GM21447 (cell line): ENCODE results near the gene ZNF563.
A peak's percentile ranks its signal among the peaks of the same experiment; 100 is the strongest.

Source experiments
- ATAC-seq: cut with Tn5 transposase; IDR thresholded peaks from one replicate; pipeline ENCODE4 v1.9.1; 2021; ENCODE audit not compliant: unreplicated experiment

ZNF563 gene

DNA sequence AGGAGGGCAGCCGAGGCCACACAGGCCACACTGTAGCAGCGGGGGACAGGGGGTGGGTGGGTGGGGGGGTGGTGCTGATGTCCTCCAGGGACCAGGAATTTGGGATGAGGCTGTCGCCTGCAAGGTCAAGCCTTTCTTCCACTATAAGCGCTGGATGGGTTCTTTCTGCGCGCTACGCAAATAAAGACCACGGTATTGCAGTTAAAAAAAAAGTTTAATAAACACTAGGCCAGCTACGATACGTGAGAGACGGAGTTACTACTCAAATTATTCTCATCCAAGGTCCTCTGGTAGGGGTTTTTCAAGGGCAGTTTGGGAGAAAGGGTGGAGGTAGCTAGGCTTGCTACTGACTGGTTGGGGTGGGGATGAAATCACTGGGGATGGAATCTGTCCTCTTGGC lies 38.2 kb downstream of the ZNF563 start:
- ATAC-seq, result no peak

DNA sequence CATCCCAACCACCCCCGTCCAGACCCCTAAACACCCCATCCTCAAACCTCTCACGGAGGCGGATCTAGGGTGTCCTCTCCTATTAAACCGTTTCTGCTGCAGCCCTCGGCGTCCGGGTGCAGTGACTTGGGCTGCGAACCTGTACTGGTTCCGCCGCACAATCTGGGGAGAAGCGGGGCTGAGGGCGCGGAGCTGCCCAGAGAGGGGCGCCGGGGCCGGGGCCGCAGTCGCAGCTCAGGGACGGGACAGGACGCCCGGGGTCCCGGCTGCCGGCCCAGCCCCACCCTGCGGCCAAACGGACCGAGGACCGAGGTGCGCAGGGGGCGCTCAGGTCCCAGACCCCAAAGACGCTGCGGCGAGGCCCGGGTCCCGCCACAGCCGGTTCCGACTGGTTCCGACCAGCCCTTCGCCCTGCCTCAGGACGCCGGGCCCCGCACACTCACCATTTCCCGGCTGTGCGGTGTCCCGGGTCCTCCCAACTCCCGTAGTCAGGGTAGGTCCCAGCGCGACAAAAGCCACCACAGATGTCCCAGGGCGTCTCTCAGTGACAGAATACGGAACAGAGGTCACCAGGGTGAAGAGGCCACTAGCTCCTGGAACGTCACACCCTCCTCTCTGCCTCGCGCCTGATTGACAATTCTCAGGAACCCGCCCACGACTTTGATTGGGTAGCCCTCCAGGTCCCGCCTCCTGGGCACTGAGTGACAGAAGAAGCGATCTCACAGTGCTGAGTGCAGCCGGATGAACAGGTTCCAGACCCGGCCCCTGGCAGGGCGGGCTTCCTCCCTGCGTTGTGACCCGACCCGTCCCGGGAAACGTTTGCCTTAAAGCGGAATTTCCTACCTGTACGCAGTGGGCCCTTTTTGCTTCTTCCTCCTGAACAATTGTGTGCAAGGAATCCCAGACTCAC lies 38.9 kb downstream of the ZNF563 start, which contains the start of gene ZNF44:
ZNF44 (minus strand) TSS at position 635 of the 910 bp plus-strand sequence; CDS start at position 446, 189 bp downstream.
- peak; percentile 95 for ATAC-seq

DNA sequence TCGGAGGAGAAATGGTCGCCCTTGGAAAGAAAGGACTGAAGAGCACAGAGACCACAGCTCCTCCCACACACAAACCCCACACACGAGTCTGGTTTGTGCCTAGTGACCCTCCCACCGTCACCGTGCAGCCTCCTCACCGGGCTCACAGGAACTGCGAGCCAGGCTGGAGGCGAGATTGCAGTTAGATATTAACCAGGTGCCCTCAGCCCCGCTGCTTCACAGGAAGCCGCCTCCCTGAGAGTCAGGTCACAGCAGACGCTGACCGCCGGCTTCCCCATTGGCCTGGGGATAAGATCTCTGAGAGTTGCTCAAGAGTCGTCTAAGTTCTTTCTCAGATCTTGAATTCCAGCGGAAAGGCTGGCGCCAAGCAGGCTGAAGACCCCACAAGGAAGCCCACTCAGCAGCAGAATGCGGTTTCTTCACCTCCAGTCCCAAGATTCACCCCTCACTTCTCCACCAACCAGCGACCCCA lies 39.6 kb downstream of the ZNF563 start:
- peak; percentile 42 for ATAC-seq

DNA sequence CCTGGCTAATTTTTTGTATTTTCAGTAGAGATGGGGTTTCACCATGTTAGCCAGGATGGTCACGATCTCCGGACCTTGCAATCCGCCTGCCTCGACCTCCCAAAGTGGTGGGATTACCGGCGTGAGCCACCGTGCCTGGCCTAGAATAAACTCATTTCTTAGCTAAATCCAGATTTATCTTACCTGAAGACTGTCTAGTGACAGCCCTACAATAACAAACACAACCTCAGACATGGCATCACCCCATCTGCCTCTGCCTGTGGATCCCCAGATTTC lies 43.7 kb downstream of the ZNF563 start:
- no peak for ATAC-seq

DNA sequence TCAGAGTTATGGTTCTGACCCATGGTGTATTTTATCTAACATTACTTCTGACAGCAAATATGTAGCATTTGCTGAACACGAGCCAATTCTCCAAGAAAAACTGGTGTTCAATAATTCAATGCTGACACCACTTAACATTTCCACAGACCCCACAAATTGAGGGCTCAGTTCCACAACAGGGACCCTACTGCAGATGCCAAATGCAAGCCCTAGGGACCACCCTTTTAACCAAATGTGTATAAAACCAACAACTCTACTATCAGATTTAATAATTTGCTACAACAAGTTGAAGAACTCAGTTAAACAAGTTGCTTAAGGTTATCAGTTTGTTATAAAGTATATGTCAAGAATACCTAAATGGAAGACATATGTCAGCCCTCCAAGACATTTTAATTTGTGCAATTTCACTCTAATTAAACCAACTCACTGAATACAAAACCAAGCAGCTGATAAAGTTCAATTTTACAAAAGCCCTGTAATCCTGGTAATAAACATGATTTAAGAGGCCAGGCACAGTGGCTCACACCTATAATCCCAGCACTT lies 45.4 kb downstream of the ZNF563 start:
- no peak for ATAC-seq

DNA sequence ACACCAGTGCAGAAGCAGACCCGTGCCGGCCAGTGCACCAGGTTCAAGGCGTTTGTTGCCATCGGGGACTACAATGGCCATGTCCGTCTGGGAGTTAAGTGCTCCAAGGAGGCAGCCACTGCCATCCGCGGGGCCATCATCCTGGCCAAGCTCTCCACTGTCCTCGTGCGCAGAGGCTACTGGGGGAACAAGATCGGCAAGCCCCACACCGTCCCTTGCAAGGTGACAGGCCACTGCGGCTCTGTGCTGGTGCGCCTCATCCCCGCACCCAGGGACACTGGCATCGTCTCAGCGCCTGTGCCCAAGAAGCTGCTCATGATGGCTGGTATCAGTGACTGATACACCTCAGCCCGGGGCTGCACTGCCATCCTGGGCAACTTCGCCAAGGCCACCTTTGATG lies 48.8 kb downstream of the ZNF563 start:
- no peak for ATAC-seq

DNA sequence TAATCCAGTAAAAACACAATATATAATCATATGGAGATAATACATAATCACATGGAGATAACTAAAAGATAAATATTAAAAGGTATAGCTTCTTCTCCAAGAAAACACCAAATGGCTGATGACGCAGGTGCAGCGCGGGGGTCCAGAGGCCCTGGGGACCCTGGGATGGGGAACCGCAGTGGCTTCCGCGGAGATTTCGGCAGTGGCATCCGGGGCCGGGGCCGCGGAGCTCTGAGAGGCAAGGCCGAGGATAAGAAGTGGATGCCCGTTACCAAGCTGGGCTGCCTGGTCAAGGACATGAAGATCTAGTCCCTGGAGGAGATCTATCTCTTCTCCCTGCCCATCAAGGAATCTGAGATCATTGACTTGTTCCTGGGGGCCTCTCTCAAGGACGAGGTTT lies 49.2 kb downstream of the ZNF563 start:
- no peak for ATAC-seq

DNA sequence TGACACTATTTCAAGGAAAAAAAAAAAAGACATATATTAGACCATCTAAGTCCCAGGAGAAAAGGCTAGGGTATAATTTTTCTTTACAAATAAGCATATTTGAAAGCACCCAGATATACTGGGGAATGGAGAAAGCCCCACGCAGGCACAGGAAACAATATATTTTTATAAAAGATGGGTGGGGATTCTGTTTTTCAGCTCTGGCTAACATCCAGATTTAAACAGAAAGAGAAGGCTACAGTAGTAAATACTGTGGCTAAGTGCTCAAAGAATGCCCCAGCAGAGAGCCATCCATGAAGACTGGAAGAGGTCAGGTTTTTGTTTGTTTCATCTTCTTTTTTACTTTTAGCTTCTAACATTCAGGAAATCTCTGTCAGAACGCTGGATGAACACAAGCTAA lies 54.7 kb downstream of the ZNF563 start:
- no peak for ATAC-seq

DNA sequence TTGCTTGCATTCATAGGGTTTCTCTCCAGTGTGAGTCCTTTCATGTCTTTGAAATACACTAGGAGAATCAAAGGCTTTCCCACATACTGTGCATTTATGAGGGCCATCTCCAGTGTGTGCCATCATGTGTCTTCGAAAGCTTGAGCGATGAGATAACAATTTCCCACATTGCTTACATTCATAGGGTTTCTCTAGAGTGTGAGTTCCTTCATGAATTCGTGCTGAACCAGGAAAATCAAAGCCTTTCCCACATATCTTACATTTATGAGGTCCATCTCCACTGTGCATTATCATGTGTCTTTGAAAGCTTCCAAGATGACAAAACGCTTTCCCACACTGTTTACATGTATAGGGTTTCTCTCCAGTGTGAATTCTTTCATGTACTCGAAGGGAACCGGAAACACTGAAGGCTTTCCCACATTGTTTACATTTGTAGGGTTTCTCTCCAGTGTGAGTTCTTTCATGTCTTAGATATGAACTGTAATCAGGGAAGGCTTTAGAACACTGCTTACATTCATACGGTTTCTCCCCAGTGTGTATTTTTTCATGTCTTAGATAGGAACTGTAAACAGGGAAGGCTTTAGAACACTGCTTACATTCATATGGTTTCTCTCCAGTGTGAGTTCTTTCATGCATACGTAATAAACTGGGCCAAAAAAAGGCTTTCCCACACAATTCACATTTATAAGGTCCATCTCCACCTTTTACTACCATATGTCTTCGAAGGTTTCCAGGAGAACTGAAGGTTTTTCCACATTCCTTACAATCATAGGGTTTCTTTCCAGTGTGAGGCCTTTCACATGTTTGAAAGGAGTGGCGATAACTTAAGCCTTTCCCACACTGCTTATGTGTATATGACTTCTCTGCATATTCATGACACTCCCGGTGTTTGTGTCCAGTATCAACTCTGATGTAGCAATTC lies 60.2 kb downstream of the ZNF563 start:
- ATAC-seq, result no peak

DNA sequence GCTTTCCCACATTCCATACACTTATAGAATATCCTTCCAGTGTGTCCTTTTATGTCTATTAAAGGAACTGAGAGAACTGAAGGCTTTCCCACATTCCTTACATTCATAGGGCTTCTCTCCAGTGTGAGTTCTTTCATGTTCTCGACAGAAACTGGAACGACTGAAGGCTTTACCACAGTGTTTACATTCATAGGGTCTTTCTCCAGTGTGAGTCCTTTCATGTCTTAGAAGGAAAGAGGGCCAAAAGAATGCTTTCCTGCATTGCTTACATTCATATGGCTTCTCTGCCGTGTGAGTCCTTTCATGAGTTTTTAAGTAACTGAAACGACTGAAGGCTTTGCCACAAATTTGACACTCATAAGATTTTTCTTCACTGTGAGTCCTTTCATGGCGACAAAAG lies 61.0 kb downstream of the ZNF563 start:
- no peak for ATAC-seq

DNA sequence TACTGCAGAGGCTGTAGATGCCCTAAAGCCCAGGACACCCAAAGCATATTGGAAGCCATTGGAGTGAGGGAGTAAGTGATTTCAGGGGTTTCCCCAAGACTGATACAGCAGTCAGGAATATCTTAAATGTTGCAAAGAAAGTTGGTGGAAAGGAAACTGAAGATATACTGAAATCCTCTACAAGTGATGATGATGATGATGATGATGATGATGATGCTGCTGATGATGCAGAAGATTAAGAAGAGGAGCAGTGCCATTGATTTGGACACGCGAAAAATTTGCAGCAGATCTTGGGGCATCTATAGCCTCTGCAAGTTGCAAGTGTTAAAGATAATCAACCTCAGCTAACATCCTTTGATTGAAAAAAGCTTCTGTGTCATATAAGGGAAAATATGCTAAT lies 62.6 kb downstream of the ZNF563 start:
- ATAC-seq, result no peak
